Nephron progenitor cell (in vitro differentiated cells): ENCODE measurements around the gene NCKAP5L.

Source experiments
- DNase-seq: peaks from one replicate; pipeline ENCODE4 v3.0.0; 2021
- H3K27ac Mint-ChIP-seq: 2 replicates; pipeline ENCODE4 v1.8.0; 2021; ENCODE audit warnings: mild to moderate bottlenecking, moderate library complexity, mixed read lengths
- H3K27me3 Mint-ChIP-seq: 2 replicates; pipeline ENCODE4 v1.8.0; 2021; ENCODE audit warnings: mild to moderate bottlenecking, low read depth, mixed read lengths; ENCODE audit not compliant: poor library complexity
- H3K36me3 Mint-ChIP-seq: 2 replicates; pipeline ENCODE4 v1.8.0; 2021; ENCODE audit warnings: low read depth, mixed read lengths
- H3K4me1 Mint-ChIP-seq: 2 replicates; pipeline ENCODE4 v1.8.0; 2021; ENCODE audit warnings: mixed read lengths
- H3K4me3 Mint-ChIP-seq: 2 replicates; pipeline ENCODE4 v1.8.0; 2021; ENCODE audit warnings: mild to moderate bottlenecking, moderate library complexity, mixed read lengths
- H3K9me3 Mint-ChIP-seq: 2 replicates; pipeline ENCODE4 v1.8.0; 2021; ENCODE audit warnings: mild to moderate bottlenecking, moderate library complexity, mixed read lengths
- CTCF ChIP-seq: fragments of 200-600 bp; sonication (generic); IDR thresholded peaks from 2 replicates; pipeline ENCODE4 v1.5.0; 2021; ENCODE audit warnings: antibody characterized with exemption

The NCKAP5L gene

GRCh38 chr12:49766115-49766455 is 62.1 kb downstream of the NCKAP5L start:
- Mint-ChIP-seq H3K36me3 (peaks cover 40% of the 10 kb centered on the region), H3K27me3 (peaks cover 9% of the 10 kb centered on the region), H3K9me3 (no peaks in the 10 kb centered on the region), H3K4me1 (no peaks in the 10 kb centered on the region), H3K27ac (no peak overlapping the region), H3K4me3 (no peak overlapping the region)
- no peak for TF ChIP-seq CTCF
- no peak for DNase-seq

DNA sequence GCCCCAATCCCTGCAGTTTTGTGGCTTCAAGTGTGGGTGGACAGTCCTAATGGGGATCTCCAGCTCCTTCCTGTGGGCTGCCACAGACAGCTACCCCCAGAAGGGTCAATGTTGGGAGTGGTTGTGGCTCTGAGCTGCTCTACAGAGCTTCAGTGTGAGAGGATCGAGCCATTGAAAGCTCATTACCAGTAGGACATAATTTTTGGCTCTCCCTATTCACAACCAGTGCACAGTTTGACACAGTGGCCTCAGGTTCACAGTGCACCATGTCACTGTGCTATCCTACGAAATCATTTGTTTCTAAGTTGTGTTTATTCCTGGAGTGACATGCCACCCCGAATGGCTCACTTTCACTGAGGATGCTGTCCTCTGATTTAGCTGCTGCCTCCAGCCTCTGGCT is 64.1 kb downstream of the NCKAP5L start:
- Mint-ChIP-seq H3K36me3 (peaks cover 47% of the 10 kb centered on the region), H3K27me3 (no peaks in the 10 kb centered on the region), H3K27ac (peak overlapping the region; percentile 59), H3K4me1 (no peaks in the 10 kb centered on the region), H3K4me3 (no peak overlapping the region), H3K9me3 (no peaks in the 10 kb centered on the region)
- no peak for TF ChIP-seq CTCF
- no peak for DNase-seq

DNA sequence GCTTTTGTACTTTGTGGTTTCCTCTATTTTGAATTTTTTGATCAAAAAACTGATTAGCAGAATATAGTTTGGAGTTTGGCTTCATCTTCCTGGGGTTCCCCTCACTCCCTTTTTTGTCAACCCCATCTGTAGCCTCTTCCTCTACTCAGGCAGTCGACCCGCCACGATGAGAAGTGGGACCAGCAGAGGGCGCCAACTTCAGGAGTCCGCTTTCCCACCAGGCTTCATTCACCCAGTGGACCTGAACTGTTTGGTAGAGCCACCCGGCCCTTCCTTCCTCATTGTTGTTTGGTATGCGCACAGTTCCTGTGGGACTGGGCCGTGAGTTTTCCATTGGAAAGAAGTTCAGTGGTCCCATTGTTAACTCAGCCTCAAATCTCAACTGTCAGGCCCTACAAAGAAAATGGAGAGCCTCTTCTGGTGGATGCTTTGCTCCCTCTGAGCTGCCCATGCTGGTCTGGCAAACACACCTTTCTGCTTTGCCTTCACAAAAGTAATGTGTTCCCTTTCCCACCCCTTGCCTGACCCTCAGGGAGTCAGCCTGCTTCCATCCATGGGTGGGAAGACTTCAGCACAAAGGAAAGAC is 65.1 kb downstream of the NCKAP5L start:
- H3K27me3 Mint-ChIP-seq, result no peaks in the 10 kb centered on the region
- H3K9me3 Mint-ChIP-seq, result no peaks in the 10 kb centered on the region
- no peaks in the 10 kb centered on the region for H3K4me1 Mint-ChIP-seq
- peak overlapping the region; percentile 84 for H3K27ac Mint-ChIP-seq
- peak; percentile 80 for DNase-seq
- peak; percentile 67 for TF ChIP-seq CTCF
- peaks cover 57% of the 10 kb centered on the region for H3K36me3 Mint-ChIP-seq
- no peak overlapping the region for H3K4me3 Mint-ChIP-seq

DNA sequence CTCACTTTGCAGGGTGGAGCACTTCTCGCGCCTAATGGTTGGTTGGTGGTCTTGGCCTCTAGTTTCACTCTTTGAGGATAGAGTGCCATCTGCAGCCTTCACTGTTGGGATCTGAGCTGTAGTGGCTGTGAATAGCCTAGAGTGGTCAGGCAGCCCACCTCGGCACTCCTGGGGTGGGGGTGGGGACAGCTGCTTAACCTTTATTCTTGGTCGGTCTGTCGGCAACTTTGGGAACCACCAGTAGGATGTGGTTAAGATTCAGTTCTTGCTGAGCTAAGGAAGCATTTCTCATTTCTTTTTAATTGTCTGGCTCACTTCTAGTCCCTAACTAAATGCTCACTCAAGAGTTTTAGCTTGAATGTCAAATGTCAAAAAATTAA is 65.8 kb downstream of the NCKAP5L start:
- TF ChIP-seq CTCF, result no peak
- Mint-ChIP-seq H3K4me3 (no peak overlapping the region), H3K36me3 (peaks cover 64% of the 10 kb centered on the region), H3K27ac (no peak overlapping the region), H3K9me3 (no peaks in the 10 kb centered on the region), H3K4me1 (no peaks in the 10 kb centered on the region), H3K27me3 (no peaks in the 10 kb centered on the region)
- DNase-seq, result no peak

- Mint-ChIP-seq H3K27me3 (no peaks in the 10 kb centered on the region), H3K36me3 (peaks cover 70% of the 10 kb centered on the region), H3K4me1 (no peaks in the 10 kb centered on the region), H3K4me3 (no peak overlapping the region), H3K9me3 (no peaks in the 10 kb centered on the region), H3K27ac (peak overlapping the region; percentile 84)
- no peak for TF ChIP-seq CTCF
- no peak for DNase-seq
These were observed 66.3 kb downstream of the NCKAP5L start for GRCh38 chr12:49761677-49762467.

- peaks cover 48% of the 10 kb centered on the region for H3K36me3 Mint-ChIP-seq
- H3K9me3 Mint-ChIP-seq, result no peaks in the 10 kb centered on the region
- H3K4me3 Mint-ChIP-seq, result no peak overlapping the region
- no peak for TF ChIP-seq CTCF
- H3K4me1 Mint-ChIP-seq, result peaks cover 24% of the 10 kb centered on the region
- H3K27ac Mint-ChIP-seq, result peak overlapping the region; percentile 17
- DNase-seq, result no peak
- no peaks in the 10 kb centered on the region for H3K27me3 Mint-ChIP-seq
These were observed 77.2 kb downstream of the NCKAP5L start for GRCh38 chr12:49750996-49751393.
